Kidney capillary endothelial cell (primary cell): ENCODE data around the gene BCL7A.
"Not testable (repeated sequence)": the region's sequence is repeated elsewhere in the genome, so short reads cannot be mapped to it uniquely, and the experiment has no call there.

Experiments used
- DNase-seq: peaks from one replicate; pipeline ENCODE4 v3.0.0-alpha.2; 2018; ENCODE audit warnings: low spot score

BCL7A gene

DNA sequence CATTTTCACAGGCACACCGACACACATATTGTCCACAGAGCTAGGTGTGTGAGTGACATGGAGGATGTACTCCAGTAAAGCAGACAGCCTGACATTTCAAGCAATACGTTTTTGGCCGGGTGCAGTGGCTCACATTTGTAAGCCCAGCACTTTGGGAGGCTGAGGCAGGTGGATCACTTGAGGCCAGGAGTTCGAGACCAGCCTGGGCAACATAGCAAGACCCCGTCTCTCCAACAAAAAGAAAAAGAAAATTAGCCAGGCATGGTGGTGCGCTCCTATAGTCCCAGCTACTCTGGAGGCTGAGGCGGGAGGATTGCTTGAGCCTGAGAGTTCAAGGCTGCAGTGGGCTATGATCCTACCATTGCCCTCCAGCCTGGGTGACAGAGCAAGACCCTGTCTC is 34.7 kb downstream of the BCL7A start:
- not testable (repeated sequence) for DNase-seq

DNA sequence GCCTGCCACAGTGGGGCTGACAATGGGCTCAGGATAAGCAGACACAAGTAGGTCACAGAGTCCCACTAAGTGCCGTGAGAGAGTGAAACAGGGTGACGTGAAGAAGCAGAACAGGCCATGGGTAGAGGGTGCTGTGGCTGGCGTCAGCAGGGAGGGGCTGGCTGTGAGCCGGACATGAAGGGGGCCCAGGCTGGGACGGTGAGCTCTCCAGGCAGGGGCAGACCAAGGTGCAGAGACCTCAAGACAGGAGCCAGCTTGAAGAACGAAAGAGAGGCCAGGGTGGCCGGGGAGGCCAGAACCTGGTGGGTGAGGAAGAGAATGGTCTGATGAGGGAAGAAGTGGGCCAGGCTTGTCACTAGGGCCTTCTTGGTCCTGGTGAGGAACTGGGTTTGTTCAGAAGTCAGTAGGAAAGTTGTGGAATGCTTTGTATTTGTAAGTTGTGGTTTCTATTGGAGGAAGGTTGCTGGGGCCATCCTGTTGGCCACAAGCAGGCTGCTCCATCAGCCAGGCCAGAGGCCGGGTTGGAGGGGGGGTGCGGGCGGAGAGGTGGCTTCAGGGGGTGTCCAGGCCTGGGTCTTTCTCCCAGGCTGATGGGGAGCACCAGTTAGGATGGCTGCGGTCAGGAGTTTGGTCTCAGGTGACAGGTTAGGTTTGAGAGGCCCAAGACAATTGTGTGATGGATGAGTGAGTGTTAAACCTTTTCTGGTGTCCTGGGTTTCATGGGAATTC is 35.5 kb downstream of the BCL7A start:
- DNase-seq = no peak

DNA sequence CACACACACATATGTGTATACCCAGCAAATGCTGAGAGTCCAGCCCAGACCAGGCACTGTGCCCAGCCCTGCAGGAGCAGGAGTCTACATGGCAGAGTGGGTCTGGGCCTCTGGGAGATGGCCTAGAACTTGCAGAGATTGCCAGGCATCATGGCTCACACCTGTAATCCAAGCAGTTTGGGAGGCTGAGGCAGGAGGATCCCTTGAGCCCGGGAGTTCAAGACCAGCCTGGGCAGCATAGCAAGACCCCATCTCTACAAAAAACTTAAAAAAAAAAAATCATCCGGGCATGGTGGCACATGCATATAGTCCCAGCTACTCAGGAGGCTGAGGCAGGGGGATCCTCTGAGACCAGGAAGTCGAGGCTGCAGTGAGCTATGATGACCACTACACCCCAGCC is 36.1 kb downstream of the BCL7A start:
- no peak for DNase-seq

DNA sequence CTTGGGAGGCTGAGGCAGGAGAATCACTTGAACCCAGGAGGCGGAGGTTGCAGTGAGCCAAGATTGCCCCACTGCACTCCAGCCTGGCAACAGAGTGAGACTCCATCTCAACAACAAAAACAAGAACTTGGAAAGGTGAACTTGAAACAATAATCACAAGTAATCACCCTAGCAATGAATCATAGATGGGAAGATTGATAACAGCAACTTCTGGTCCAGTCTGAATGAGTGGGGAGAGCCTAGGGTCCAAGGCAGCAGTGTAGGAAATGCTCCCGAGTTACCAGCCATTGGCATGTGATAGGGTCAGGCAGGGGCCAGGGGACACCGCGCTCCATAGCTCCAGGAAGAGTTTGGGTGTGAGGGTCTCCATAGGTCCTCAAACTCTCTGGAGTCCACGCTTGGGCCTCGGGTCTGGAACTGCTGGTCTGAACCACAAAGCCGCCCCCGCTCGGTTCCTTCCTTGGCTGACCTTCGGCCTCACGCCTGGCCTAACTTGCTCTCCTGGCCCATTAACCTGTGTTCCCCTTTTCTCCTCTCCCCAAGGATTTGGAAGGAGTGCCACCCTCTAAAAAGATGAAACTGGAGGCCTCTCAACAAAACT is 37.0 kb downstream of the BCL7A start:
- DNase-seq = no peak

DNA sequence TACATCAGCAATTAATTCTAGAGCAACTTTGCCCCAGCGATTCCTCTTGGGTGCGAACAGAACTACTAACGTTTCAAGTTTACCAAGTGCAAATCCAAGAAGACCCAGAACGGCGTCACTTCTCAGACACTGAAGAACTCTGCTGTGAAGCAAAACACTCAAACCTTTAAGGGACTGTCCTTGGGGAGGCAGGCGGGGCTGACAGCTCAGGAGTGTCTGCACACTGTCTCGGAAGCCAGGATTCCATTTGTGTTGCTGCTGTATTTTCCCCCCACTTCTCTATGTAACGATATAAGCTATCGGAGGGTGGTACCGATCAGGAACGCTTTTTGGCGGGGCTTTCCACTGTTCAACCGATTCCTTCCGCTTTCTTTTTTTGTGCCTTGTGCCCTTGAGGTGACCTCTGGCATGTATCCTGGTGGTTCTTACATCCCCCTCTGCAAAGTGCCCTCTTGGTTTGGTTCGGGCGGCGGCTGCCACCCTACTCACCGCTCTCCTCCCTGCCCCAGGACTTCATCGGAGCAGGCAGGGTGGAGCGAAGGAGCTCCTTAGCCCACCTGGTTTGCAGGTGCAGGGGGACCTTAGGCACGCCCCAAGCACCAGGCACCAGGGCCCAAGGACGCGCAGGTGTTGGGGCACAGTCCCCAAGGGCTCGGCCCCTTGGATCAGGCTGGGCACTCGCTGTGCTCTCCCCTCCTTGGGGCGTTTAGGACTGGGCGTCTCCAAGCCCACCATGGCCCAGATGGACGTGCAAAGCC is 37.7 kb downstream of the BCL7A start:
- no peak for DNase-seq

DNA sequence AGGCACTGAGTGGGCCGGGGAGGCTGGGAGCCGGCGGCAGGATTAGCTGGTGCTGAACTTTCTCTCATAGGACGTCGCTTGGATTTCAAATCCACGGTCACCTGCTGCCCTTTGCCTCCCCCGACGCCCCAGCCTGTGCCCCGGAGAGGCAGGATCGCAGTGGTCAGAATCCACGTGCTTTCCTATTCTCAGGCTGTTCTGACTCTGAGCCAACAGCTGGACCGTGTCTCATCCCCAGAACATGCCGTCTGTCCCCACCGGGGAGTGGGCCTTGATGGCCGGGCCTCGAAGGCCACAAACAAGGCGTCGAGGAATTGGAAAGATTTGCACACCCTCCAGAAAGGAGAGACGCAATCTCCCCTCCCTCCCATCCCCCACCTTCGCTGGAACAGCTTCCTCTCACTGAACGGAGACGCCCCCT is 38.4 kb downstream of the BCL7A start:
- DNase-seq = no peak

DNA sequence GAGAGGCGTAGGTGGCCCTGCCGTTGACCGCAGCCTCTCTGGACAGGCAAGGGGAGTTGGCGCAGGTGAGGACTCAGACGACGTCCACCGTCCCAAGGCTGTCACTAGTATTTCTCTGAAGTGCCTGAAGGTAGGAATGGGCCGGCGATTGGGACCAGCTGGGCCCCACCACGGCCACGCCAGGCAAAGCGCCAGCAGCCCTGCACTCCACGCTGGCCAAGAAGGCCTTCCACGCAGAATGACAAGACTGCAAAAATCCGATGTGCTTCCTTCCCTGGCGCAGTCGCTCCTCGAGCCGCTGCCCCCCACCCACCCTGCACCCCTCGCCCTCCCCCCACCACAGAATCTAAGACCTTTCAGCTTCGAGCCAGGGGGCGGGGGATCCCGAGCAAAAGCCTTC is 39.6 kb downstream of the BCL7A start:
- no peak for DNase-seq

DNA sequence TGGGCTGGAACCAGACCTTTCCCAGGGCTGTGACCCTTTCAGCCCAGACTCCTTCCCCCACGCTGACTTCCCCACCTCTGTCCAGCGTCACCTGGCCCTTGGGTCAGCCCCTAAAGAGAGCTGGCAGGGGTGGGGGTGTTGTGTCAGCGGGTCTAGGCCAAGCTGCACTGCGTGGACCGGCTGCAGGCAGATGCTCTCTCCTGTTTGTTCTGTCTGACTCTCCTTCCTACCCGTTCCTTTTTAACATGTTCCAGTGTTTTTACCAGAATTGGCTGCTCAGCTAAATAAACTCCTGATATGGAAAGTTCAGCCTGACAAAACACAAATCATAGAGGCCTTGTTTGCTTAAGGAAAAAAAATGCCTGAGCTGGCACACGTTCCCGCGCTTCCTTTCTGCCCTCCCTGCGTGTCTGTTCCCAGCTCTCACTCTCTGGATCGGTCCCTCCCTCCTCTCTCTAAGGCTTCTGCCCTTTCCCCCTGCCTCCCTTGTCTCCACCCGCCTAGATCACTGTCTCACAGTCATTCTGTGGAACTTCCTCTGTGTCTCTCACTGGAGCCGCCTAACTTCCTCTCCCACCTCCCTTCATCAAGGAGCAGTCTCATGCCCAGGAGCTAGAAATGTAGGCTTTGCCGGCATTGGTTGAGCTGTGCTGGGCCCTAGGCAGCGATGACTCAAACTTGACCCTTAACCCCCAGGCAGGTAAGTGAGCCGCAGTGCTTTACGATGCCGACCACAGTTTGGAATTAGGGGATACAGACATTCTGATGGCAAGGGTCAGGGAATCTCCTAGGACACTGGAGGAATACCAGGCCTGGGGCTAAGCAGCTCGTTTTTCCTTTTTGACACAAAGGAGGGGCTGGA is 41.4 kb downstream of the BCL7A start:
- no peak for DNase-seq

DNA sequence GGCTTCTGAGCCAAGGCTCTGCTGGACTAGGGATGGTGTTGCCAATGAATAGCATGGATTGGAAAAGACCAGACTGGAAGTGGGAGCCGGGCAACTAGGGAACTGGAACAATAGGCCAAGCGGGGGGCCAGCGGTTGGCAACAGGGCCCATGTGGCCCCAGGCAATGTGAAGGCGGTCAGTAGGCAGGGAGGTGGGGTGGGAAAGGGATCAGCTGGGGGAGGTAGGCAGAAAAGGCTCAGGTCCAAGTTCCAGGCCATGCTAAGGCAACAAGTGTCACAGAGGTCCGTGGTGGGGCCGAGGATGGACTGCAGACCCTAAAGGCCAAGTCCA is 42.0 kb downstream of the BCL7A start:
- no peak for DNase-seq

DNA sequence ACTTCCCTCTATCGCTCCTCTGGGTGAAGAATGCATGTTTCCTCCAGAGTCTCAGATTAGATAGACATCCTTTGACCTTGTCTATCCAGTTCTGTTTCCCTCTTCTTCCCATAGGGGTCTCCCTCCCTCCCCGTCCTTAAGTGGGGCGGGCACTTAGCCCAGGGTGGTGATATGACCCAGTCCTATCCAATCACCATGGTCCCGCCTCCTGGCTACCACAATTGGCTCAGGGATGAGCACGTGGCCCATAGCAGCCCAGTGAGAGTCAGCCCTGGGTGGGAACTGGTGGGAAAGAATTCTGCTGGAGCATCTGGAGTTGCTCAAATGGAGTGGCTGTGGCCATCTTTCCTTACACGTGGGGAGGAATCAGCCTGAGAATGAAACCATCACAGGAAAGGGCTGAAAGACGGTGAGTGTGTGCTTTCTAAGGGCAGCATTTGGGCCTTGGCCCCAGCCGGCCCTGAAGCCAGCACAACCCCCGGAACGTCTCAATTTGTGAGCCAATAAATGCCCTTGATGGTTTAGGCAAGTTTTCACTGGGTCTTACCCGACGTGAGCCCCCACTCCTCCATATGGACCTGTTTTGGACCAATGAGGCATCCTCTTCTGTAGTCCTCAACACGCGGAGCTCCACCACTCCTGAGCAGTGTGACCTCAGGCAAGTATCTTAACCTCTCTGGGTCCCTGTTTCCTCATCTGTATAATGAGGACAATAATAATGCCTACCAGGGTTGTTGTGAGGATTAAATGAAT is 42.5 kb downstream of the BCL7A start:
- DNase-seq = peak; percentile 88

DNA sequence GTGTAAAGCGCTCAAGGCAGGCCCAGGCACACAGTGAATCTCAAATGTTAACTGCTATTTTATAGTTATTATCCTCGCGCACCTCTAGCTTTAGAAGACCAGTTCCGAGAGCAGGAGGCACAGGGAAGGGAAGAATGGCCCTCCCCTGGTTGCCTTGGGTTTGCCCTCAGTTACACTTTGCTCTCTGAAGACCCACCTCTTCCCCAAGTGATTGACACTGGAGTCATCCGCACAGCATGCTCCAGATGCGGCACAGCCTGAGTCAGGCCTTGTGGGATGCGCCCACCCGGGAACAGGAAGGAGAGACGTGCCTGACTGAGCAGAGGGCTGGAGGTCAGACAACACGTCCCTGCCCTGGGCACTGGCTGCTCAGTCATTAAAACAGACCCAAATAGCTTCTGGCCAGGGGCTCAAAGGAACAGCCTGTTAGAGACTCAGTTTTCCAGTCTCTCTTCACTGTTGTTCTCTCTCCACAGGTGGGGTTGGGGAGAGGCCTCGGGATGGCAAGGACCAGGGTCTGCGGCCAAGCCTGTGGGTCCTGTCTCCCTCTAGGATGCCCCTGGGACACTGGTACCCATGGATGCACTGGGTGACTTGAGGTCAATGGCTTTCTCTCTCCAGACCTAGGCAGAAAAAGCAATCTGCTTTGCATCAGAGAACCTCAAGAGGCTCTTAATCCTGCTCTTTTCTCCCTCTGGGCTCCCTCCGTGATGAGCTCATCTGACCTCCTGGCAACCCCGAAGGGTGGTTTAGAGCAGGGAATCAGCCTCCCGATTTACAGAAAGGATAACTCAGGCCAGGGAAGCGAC is 43.3 kb downstream of the BCL7A start:
- peak; percentile 82 for DNase-seq

DNA sequence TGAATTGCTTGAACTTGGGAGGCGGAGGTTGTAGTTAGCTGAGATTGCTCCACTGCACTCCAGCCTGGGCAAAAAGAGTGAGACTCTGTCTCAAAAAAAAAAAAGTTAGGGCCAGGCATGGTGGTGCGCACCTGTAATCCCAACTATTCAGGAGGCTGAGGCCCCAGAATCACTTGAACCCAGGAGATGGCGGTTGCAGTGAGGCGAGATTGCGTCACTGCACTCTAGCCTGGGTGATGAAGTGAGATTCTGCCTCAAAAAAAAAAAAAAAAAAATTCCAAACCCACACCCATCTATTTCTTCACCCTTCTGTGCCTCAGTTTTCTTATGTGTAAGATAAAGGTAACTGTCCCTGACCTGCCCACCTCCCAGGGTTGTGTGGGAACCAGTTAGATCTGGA is 45.9 kb downstream of the BCL7A start:
- DNase-seq = no peak

DNA sequence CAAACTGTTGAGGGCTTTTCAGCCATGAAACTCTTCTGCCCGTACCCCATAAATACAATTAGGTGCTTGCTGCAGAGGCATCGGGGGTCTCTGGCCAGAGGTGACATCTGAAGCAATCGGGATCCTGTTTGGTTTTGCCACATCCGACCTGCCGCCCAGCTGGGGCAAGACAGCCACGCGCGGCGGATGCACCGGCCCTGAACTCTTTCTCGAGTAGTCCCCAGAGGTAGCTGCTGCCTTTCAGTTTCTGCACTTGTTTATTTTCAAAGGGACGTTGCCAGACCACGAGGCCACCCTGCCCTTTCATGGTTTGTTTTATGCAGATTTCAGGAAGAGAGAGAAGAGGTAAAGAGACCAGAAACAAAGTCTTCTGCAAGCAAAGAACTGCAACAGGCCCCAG is 46.3 kb downstream of the BCL7A start:
- no peak for DNase-seq

DNA sequence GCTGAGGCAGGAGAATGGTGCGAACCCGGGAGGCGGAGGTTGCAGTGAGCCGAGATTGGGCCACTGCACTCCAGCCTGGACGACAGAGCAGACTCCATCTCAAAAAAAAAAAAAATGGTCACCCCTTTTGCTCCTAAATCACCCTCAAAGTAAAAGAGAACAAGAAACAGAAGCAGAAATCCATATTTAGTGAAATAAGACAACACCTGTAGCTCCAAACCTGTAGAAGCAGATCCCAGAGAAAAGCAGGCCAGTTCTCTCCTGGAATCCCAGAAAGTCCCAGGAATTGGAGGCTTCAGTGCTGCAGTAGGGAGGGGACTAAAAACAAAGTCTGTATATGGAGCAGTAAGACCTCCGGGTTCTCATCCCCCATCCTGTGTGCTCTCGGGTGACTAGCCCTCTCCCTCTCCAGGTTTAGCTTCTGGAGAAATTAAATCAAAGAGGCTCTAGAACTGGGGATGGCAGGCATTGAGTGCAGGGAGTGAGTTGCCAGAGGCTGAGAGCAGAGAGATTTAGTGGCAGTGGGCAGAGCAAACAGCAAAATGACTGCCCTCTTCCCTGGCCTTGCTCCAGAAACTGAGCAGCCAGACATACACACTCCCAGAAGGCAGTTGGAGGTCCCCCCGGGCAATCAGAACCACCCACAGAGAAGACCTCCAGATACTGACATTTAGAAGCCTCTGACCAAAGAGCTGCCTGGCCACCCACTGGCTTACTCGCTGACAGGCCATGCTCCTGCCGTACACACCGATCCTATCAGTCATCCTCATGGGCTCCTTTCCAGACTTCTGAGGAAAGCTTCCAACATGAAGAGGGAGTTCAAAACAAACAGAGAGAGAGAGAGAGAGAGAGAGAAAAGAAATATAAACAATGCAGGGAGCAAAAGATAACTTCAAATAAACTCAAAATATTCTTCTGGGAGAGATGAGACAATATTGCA is 50.6 kb downstream of the BCL7A start:
- no peak for DNase-seq

DNA sequence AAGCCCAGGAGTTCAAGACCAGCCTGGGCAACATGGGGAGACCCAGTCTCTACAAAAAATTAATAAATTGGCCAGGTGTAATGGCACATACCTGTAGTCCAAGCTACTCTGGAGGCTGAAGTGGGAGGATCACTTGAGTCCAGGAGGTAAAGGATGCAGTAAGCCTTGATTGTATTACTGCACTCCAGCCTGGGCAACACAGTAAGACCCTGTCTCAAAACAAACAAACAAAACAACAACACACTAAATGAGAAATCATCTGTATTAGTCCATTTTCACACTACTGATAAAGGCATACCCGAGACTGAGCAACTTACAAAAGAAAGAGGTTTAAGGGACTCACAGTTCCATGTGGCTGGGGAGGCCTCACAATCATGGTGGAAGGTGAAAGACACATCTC is 52.1 kb downstream of the BCL7A start:
- no peak for DNase-seq

DNA sequence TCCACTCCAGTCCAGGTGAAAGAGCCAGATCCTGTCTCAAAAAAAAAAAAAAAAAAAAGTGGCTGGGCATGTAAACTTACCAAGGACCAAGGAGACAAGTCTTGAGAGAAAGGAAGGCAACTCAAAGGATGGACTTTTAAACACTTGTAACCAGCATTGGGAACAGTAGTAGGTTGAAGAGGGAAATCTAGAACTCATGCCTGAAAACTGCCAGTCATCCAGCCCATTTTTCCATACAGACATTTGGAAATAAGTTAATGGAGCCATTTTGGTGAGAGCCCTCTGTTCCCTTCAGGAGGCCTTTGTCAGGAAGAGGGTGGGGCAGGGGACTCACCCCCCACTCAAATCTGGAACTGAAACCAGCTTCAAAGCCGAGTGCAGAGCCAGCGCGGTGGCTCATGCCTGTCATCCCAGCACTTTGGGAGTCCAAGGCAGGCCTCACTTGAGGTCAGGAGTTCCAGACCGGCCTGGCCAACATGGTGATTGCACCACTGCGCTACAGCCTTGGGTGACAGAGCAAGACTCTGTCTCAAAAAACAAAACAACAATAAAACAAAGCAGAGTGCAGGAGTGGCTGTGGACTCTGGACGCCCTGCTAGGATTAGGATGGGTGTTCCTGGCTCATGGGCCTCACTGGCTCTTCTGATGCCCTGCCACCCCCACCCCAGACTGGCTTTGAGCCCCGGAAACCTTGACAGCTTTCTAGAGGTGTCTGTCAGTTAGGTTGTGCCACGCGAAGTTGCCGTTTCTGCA is 55.2 kb downstream of the BCL7A start:
- no peak for DNase-seq

DNA sequence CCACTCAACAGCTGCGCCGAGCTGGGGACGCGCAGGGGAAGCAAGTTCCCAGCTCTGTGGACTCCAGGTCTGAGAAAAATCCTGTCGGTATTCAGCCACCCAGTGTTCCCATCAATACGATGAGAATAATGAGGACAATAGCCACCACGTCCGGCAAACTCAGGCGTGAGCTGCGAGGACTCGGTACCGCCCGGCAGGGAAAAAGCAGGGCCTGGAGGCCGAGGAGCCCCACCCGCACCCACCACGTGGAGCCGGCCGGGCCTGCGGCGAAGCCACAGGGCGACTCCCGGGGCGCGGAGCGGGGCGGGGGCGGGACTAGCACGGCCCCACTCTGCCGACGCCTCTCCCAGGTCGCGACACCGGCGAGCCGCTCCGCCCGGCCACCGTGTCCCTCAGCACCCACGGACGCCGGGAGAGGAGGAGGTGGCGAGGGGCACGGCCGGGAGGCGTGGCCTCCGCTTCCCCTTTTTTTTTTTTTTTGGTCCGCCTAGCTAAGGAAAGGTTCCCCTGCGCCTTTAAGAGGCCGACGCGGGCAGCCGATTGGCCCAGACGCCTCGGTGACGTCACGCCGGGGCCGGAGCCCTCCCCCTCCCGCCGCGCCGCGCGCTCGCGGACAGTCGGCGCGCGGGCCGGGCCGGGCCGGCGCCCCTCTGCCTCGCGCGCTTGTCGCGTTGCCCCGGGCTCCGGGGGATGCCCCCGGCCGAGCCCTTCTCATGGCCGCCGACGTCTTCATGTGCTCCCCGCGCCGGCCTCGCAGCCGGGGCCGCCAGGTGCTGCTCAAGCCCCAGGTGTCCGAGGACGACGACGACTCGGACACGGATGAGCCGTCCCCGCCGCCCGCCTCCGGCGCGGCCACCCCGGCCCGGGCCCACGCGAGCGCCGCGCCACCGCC is 56.7 kb downstream of the BCL7A start, which contains the start of gene MLXIP:
Gene MLXIP (plus strand): TSS at position 616 of the 892 bp plus-strand sequence. CDS start 98 bp downstream, at position 714.
- DNase-seq = no peak

DNA sequence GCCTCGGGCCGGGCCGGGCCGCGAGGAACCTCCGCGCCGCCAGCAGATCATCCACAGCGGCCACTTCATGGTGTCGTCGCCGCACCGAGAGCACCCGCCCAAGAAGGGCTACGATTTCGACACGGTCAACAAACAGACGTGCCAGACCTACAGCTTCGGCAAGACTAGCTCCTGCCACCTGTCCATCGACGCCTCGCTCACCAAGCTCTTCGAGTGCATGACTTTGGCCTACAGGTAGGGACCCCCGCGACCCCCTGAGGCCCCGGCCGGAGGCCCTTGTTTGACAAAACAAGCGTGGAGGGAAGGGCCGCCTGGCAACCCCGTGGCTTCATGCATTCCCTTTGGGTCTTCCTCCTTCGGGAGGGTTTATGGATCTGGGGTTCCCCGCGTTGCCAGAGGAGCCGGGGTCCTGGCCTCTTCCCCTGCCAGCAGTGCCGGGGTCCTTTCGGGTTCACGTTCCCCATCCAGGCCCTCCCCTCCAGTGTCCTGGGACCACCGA is 57.4 kb downstream of the BCL7A start:
- no peak for DNase-seq
